ENCODE measurements around the gene AAR2.

The AAR2 gene

GRCh38 chr20:36271639-36272546 lies 35.6 kb downstream of the AAR2 start:
- Histone ChIP-seq H3K4me2 (no peak overlapping the region), H3K36me3 (ENCODE audit: insufficient read depth) (no peaks in the 10 kb centered on the region), H3K27ac (no peak overlapping the region), H3K27me3 (ENCODE audit: insufficient read depth, low read depth) (peaks cover 15% of the 10 kb centered on the region; the same call in 1 of the 2 replicates), H4K20me1 (ENCODE audit: insufficient read depth) (no peaks in the 10 kb centered on the region), H3K4me1 (ENCODE audit: low read depth, poor library complexity, severe bottlenecking) (no peaks in the 10 kb centered on the region), H3K9ac (no peak overlapping the region), H3K79me2 (ENCODE audit: insufficient read depth, low read depth) (no peaks in the 10 kb centered on the region), H3K4me3 (IDR thresholded peaks at IDR 0.05; ENCODE audit: insufficient read depth, low read depth, low read length) (no peak overlapping the region), H2AFZ (ENCODE audit: low read depth) (no peak overlapping the region)
- no peak for TF ChIP-seq CTCF (conservative IDR thresholded peaks at IDR 0.05; ENCODE audit: low read depth, low read length)

- H4K20me1 ChIP-seq (ENCODE audit: insufficient read depth) = no peaks in the 10 kb centered on the region
- H2AFZ ChIP-seq (ENCODE audit: low read depth) = no peak overlapping the region
- H3K4me3 ChIP-seq (IDR thresholded peaks at IDR 0.05; ENCODE audit: insufficient read depth, low read depth, low read length) = no peak overlapping the region
- no peaks in the 10 kb centered on the region for H3K79me2 ChIP-seq (ENCODE audit: insufficient read depth, low read depth)
- H3K27me3 ChIP-seq (ENCODE audit: insufficient read depth, low read depth) = peaks cover 22% of the 10 kb centered on the region; the same call in 1 of the 2 replicates
- no peak overlapping the region for H3K9ac ChIP-seq
- no peak overlapping the region for H3K27ac ChIP-seq
- no peak for TF ChIP-seq CTCF (conservative IDR thresholded peaks at IDR 0.05; ENCODE audit: low read depth, low read length)
- H3K36me3 ChIP-seq (ENCODE audit: insufficient read depth) = no peaks in the 10 kb centered on the region
- H3K4me2 ChIP-seq = no peak overlapping the region
- no peaks in the 10 kb centered on the region for H3K4me1 ChIP-seq (ENCODE audit: low read depth, poor library complexity, severe bottlenecking)
Observed at GRCh38 chr20:36272547-36273220, 36.4 kb downstream of the AAR2 start.

GRCh38 chr20:36273414-36274180 lies 37.3 kb downstream of the AAR2 start:
- Histone ChIP-seq H3K4me2 (no peak overlapping the region), H3K9ac (no peak overlapping the region), H3K27ac (no peak overlapping the region), H3K27me3 (ENCODE audit: insufficient read depth, low read depth) (peaks cover 28% of the 10 kb centered on the region; the same call in 1 of the 2 replicates), H3K79me2 (ENCODE audit: insufficient read depth, low read depth) (no peaks in the 10 kb centered on the region), H2AFZ (ENCODE audit: low read depth) (no peak overlapping the region), H4K20me1 (ENCODE audit: insufficient read depth) (no peaks in the 10 kb centered on the region), H3K36me3 (ENCODE audit: insufficient read depth) (no peaks in the 10 kb centered on the region), H3K4me1 (ENCODE audit: low read depth, poor library complexity, severe bottlenecking) (no peaks in the 10 kb centered on the region), H3K4me3 (IDR thresholded peaks at IDR 0.05; ENCODE audit: insufficient read depth, low read depth, low read length) (no peak overlapping the region)
- TF ChIP-seq CTCF (conservative IDR thresholded peaks at IDR 0.05; ENCODE audit: low read depth, low read length) = peak; percentile 37

- Histone ChIP-seq H3K27ac (no peak overlapping the region), H3K4me2 (no peak overlapping the region), H3K9ac (no peak overlapping the region), H3K4me3 (IDR thresholded peaks at IDR 0.05; ENCODE audit: insufficient read depth, low read depth, low read length) (no peak overlapping the region), H3K36me3 (ENCODE audit: insufficient read depth) (no peaks in the 10 kb centered on the region), H4K20me1 (ENCODE audit: insufficient read depth) (no peaks in the 10 kb centered on the region), H3K27me3 (ENCODE audit: insufficient read depth, low read depth) (peaks cover 28% of the 10 kb centered on the region; the same call in 1 of the 2 replicates), H3K4me1 (ENCODE audit: low read depth, poor library complexity, severe bottlenecking) (no peaks in the 10 kb centered on the region), H3K79me2 (ENCODE audit: insufficient read depth, low read depth) (no peaks in the 10 kb centered on the region), H2AFZ (ENCODE audit: low read depth) (no peak overlapping the region)
- TF ChIP-seq CTCF (conservative IDR thresholded peaks at IDR 0.05; ENCODE audit: low read depth, low read length) = no peak
Observed at GRCh38 chr20:36274181-36274841, 38.0 kb downstream of the AAR2 start.

Data from KMS-11 (cell line).